ENCODE data around the gene DLG4.

The DLG4 gene

GRCh38 chr17:7214300-7215135 is 5.1 kb downstream of the DLG4 start:
- peak; percentile 100 for DNase-seq (ENCODE audit: low read depth in 2 of 2)

GRCh38 chr17:7213895-7214299 is 5.7 kb downstream of the DLG4 start:
- DNase-seq (ENCODE audit: low read depth in 2 of 2): peak in 1 of 2 donors; percentile 59

- no peak for DNase-seq (ENCODE audit: low read depth in 2 of 2)
Measured at GRCh38 chr17:7211491-7212273, 8.0 kb downstream of the DLG4 start.

- DNase-seq (ENCODE audit: low read depth in 2 of 2): no peak
Measured at GRCh38 chr17:7208754-7209460, 10.7 kb downstream of the DLG4 start.

- no peak for DNase-seq (ENCODE audit: low read depth in 2 of 2)
Measured at GRCh38 chr17:7208027-7208571, 11.5 kb downstream of the DLG4 start.

GRCh38 chr17:7207120-7208001 is 12.3 kb downstream of the DLG4 start:
- no peak for DNase-seq (ENCODE audit: low read depth in 2 of 2)

GRCh38 chr17:7205561-7205960 is 14.1 kb downstream of the DLG4 start:
- no peak for DNase-seq (ENCODE audit: low read depth in 2 of 2)

GRCh38 chr17:7204828-7205461 is 14.7 kb downstream of the DLG4 start:
- DNase-seq (ENCODE audit: low read depth in 2 of 2): peak; percentile 75 to 86

- no peak for DNase-seq (ENCODE audit: low read depth in 2 of 2)
Measured at GRCh38 chr17:7204336-7204735, 15.3 kb downstream of the DLG4 start.

GRCh38 chr17:7203391-7203790 is 16.2 kb downstream of the DLG4 start:
- no peak for DNase-seq (ENCODE audit: low read depth in 2 of 2)

- no peak for DNase-seq (ENCODE audit: low read depth in 2 of 2)
Measured at GRCh38 chr17:7196651-7197401, 22.8 kb downstream of the DLG4 start.

GRCh38 chr17:7195971-7196370 is 23.7 kb downstream of the DLG4 start:
- DNase-seq (ENCODE audit: low read depth in 2 of 2): no peak

- DNase-seq (ENCODE audit: low read depth in 2 of 2): no peak
Measured at GRCh38 chr17:7192271-7192937, 27.2 kb downstream of the DLG4 start.

- DNase-seq (ENCODE audit: low read depth in 2 of 2): no peak
Measured at GRCh38 chr17:7191571-7192270, 27.9 kb downstream of the DLG4 start.

GRCh38 chr17:7191069-7191468 is 28.6 kb downstream of the DLG4 start:
- DNase-seq (ENCODE audit: low read depth in 2 of 2): no peak

GRCh38 chr17:7190276-7190917 is 29.2 kb downstream of the DLG4 start:
- no peak for DNase-seq (ENCODE audit: low read depth in 2 of 2)

GRCh38 chr17:7186241-7186640 is 33.4 kb downstream of the DLG4 start:
- DNase-seq (ENCODE audit: low read depth in 2 of 2): no peak

GRCh38 chr17:7184647-7185046 is 35.0 kb downstream of the DLG4 start:
- DNase-seq (ENCODE audit: low read depth in 2 of 2): no peak
